HG02938 (cell line): ENCODE results near the gene GPR158.

Source experiments
- ATAC-seq: cut with Tn5 transposase; IDR thresholded peaks from one replicate; pipeline ENCODE4 v1.9.1; 2021; ENCODE audit warnings: mild to moderate bottlenecking, moderate library complexity; ENCODE audit not compliant: unreplicated experiment

The GPR158 gene

GRCh38 chr10:25191162-25191895 is 16.5 kb downstream of the GPR158 start:
- ATAC-seq = no peak

GRCh38 chr10:25198151-25198550 is 23.4 kb downstream of the GPR158 start:
- no peak for ATAC-seq

GRCh38 chr10:25206693-25207414 is 32.1 kb downstream of the GPR158 start:
- ATAC-seq = no peak

GRCh38 chr10:25209618-25210017 is 34.8 kb downstream of the GPR158 start:
- no peak for ATAC-seq

- no peak for ATAC-seq
These were observed 35.5 kb downstream of the GPR158 start for GRCh38 chr10:25210265-25210664.

GRCh38 chr10:25220156-25220555 is 45.4 kb downstream of the GPR158 start:
- no peak for ATAC-seq

GRCh38 chr10:25222085-25222660 is 47.4 kb downstream of the GPR158 start:
- ATAC-seq = no peak

- ATAC-seq = no peak
These were observed 52.2 kb downstream of the GPR158 start for GRCh38 chr10:25226775-25227682.

GRCh38 chr10:25231751-25232150 is 57.0 kb downstream of the GPR158 start:
- ATAC-seq = no peak

GRCh38 chr10:25232204-25232603 is 57.4 kb downstream of the GPR158 start:
- no peak for ATAC-seq

GRCh38 chr10:25245165-25245564 is 70.4 kb downstream of the GPR158 start:
- no peak for ATAC-seq

- ATAC-seq = no peak
These were observed 82.8 kb downstream of the GPR158 start for GRCh38 chr10:25257646-25258045.

GRCh38 chr10:25261110-25261509 is 86.3 kb downstream of the GPR158 start:
- no peak for ATAC-seq

- no peak for ATAC-seq
These were observed 86.8 kb downstream of the GPR158 start for GRCh38 chr10:25261558-25261957.

GRCh38 chr10:25263931-25264330 is 89.1 kb downstream of the GPR158 start:
- ATAC-seq = no peak

- no peak for ATAC-seq
These were observed 103.4 kb downstream of the GPR158 start for GRCh38 chr10:25278180-25278579.

GRCh38 chr10:25280076-25280475 is 105.3 kb downstream of the GPR158 start:
- no peak for ATAC-seq

GRCh38 chr10:25280573-25280972 is 105.8 kb downstream of the GPR158 start:
- no peak for ATAC-seq

- ATAC-seq = no peak
These were observed 111.0 kb downstream of the GPR158 start for GRCh38 chr10:25285809-25286208.

- ATAC-seq = no peak
These were observed 113.4 kb downstream of the GPR158 start for GRCh38 chr10:25288181-25288580.
